ENCODE data around the gene YIF1A. TPM values are rescaled to one million over a fixed set of nuclear protein-coding genes. Genes with fewer than 3 reads are reported as not detected.

Gene YIF1A
- total RNA-seq, 2 experiments from 2014 or later = 57.4 to 64.0 TPM

DNA sequence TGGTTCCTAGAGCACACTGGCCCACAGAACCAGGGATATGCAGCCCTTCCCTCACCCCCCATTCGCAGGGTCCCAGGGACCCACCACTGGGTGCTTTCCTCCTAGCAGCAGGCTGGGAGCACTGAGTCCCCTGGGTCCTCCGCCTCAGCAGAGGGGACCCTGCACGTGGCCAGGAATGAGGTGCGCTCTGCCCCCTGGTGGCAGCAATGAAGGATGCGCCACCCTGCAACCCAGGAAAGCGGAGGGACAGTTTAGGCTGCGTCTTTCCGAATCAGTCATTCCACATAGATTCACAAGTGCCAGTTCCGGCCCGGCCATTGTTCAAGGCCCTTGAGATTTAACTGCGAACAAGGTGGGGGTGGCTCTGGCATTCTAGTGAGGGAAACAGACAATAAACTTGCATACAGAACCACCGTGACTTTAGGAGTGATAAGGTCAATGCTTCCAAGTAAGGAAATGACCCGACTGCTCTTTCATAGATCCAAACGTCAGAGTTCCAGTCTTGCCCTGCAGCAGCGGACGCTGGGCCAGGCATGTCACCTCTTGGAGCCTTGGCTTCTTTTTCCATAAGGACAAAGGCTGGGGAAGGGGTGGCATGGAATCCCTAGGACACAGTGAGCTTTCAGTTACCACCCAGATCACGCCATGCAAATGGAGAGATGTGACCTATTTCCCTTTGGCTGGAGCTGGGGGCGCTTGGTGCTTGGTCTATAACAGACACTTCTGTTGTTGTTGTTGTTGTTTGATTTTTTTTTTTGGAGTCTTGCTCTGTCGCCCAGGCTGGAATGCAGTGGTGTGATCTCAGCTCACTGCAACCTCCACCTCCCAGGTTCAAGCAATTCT lies 39.6 kb upstream of the YIF1A start:
- Mint-ChIP-seq H3K4me3 (peak overlapping the region; percentile 44), H3K9me3 (no peaks in the 10 kb centered on the region)
- CTCF ChIA-PET = interaction anchor here (0.9 to 8.7 kb wide), 6 partner anchors 11 to 60 kb away, joined by 3 to 133 read pairs (median 4); partner anchors contain the start of genes BRMS1 and CD248

DNA sequence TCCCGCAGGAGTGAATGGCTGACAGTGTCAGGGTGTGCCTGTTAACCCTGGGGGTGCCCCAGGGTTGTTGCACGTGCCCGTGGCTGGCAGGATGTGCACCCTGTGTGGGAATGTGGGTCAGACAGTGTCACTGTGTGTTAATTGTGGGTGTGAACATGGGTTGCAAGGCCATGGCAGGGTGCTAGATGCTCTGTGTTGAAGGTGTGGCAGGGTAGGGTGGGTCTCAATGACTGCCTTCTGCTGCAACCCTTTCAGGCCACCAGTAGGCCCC lies 39.0 kb upstream of the YIF1A start:
- no peaks in the 10 kb centered on the region for H3K27me3 Mint-ChIP-seq
- peaks cover 53% of the 10 kb centered on the region for H3K4me1 Mint-ChIP-seq (ENCODE audit: low read depth)
- TF ChIP-seq, protein P1, sequence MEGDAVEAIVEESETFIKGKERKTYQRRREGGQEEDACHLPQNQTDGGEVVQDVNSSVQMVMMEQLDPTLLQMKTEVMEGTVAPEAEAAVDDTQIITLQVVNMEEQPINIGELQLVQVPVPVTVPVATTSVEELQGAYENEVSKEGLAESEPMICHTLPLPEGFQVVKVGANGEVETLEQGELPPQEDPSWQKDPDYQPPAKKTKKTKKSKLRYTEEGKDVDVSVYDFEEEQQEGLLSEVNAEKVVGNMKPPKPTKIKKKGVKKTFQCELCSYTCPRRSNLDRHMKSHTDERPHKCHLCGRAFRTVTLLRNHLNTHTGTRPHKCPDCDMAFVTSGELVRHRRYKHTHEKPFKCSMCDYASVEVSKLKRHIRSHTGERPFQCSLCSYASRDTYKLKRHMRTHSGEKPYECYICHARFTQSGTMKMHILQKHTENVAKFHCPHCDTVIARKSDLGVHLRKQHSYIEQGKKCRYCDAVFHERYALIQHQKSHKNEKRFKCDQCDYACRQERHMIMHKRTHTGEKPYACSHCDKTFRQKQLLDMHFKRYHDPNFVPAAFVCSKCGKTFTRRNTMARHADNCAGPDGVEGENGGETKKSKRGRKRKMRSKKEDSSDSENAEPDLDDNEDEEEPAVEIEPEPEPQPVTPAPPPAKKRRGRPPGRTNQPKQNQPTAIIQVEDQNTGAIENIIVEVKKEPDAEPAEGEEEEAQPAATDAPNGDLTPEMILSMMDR (IDR thresholded peaks at IDR 0.05) = no peak
- POLR2A ChIA-PET = no interaction called here
- H3K4me3 Mint-ChIP-seq = no peak overlapping the region
- H3K9me3 Mint-ChIP-seq = no peaks in the 10 kb centered on the region
- intact Hi-C loops (cut with micrococcal nuclease) = no loop called here
- H3K36me3 Mint-ChIP-seq (ENCODE audit: low read depth) = no peaks in the 10 kb centered on the region
- ATAC-seq (peak; percentile 40), DNase-seq (peak; percentile 60)
- H3K27ac Mint-ChIP-seq = peak overlapping the region; percentile 79
- CTCF ChIA-PET = no interaction called here

More for the DNA sequence above, 39.6 kb upstream of the YIF1A start:
- H3K4me1 Mint-ChIP-seq (ENCODE audit: low read depth) = peaks cover 48% of the 10 kb centered on the region
- intact Hi-C loops (cut with micrococcal nuclease) = no loop called here
- peak; percentile 70 for ATAC-seq
- peak; percentile 91 for DNase-seq
- H3K36me3 Mint-ChIP-seq (ENCODE audit: low read depth) = no peaks in the 10 kb centered on the region
- H3K27me3 Mint-ChIP-seq = no peaks in the 10 kb centered on the region
- peak overlapping the region; percentile 79 for H3K27ac Mint-ChIP-seq
- TF ChIP-seq, protein P1 (IDR thresholded peaks at IDR 0.05) = peak; percentile 94
- POLR2A ChIA-PET = interaction anchor here (0.5 to 0.9 kb wide), 2 partner anchors 11 to 106 kb away, joined by 3 read pairs; no protein-coding TSS in a partner anchor

DNA sequence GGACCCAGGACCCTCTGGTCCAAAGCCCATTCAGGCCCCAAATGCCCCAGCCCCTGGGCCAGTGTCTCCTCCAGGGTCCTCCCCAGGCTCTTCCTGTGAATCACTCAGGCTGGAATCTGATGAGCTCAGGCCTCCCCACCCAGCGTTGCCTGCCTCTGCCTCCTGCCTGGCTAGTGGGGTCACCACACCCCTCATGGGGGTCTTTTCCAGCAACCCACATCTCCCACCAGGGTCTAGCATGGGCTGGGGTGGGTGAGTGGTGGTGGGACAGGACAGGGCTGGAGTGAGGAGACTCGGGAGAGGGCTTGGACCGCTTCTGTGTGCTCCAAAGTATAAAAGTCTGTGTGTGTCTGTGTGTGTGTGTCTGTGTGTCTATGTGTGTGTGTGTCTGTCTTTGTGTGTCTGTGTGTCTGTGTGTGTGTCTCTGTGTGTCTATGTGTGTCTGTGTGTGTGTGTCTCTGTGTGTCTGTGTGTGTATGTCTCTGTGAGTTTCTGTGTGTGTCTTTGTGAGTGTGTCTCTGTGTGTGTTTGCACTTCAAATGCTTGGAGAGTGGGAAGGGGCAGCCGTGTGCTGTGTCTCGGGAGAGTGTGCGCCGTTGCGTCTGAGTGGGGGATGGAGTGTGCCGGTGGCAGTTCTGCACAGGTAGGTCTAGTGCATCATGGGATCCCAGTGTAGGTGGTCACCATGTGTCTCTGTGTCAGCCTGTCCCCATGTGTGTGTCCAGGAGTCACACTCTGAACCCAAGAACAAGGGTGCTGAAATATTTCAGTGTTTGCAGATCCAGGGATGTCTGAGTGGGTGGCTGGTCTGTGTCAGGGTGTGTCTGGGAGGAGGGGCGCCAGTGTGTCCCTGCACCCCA lies 38.5 kb upstream of the YIF1A start:
- TF ChIP-seq, protein P1 (IDR thresholded peaks at IDR 0.05) = no peak
- Mint-ChIP-seq H3K36me3 (ENCODE audit: low read depth) (no peaks in the 10 kb centered on the region), H3K4me1 (ENCODE audit: low read depth) (peaks cover 55% of the 10 kb centered on the region), H3K9me3 (no peaks in the 10 kb centered on the region), H3K4me3 (no peak overlapping the region), H3K27ac (peak overlapping the region; percentile 79), H3K27me3 (no peaks in the 10 kb centered on the region)
- intact Hi-C loops (cut with micrococcal nuclease) = no loop called here
- DNase-seq (peak; percentile 19), ATAC-seq (no peak)
- ChIA-PET CTCF (interaction anchor here (1.0 to 3.7 kb wide), 7 partner anchors 8 to 61 kb away, joined by 3 to 39 read pairs (median 5); partner anchors contain the start of genes CD248, RIN1 and YIF1A), POLR2A (interaction anchor here (0.6 to 2.4 kb wide), 5 partner anchors 8 to 19 kb away, joined by 3 to 21 read pairs (median 7); partner anchors contain the start of genes CD248 and RIN1)

DNA sequence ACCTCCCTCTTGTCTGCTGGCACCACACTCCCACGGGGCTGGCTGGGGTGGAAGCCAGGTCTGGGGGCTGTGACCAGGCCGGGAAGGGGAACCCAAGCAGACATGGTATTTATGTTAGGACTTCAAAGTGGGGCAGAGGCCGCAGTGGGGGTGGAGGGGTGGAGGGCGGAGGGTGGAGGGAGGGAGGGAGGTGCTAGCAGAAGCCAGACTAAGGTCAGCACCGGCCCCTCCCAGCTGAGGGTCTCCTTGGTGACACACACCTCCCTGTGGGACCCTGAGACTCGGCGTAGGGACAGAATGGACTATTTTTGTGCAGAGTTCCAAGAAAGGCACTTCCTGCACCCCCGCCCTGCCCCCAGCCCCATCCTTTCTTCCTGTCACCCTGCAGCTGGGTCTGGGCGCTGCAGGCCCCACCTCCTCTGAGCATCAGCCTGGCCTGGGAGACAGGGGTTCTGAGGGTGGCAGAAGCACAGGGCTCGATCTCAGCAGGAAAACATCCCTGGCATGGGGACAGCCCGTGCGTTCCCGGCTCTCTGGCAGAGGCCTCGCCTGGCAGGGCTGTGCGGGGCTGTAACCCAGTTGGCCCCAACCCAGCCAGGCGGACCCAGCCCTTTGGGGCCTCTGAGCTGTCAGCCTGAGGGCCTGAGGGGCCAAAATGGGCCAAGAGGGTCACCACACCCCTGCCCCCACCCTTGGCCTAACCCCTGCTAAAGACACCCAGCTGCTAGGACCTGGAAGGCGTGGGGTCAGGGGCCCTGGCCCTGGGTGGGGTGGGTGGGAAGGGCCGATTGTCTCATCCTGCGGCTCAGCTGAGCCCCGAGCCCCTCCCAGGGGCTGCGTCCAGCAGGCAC lies 37.5 kb upstream of the YIF1A start:
- ATAC-seq = peak; percentile 70
- peaks cover 59% of the 10 kb centered on the region for H3K4me1 Mint-ChIP-seq (ENCODE audit: low read depth)

More for the DNA sequence above, 37.5 kb upstream of the YIF1A start:
- Mint-ChIP-seq H3K36me3 (ENCODE audit: low read depth) (no peaks in the 10 kb centered on the region), H3K4me3 (peak overlapping the region; percentile 15), H3K9me3 (no peaks in the 10 kb centered on the region), H3K27ac (peak overlapping the region; percentile 84), H3K27me3 (no peaks in the 10 kb centered on the region)
- ChIA-PET CTCF (interaction anchor here (1.0 to 3.7 kb wide), 8 partner anchors 9 to 62 kb away, joined by 3 to 39 read pairs (median 5); partner anchors contain the start of genes CD248, RIN1 and YIF1A), POLR2A (interaction anchor here (0.6 to 2.4 kb wide), 6 partner anchors 9 to 20 kb away, joined by 3 to 21 read pairs (median 6); partner anchors contain the start of genes CD248 and RIN1)
- TF ChIP-seq, protein P1 (IDR thresholded peaks at IDR 0.05) = no peak
- intact Hi-C loops (cut with micrococcal nuclease) = no loop called here
- peak; percentile 85 for DNase-seq

All from activated CD8-positive, alpha-beta T cell treated with anti-CD3 and anti-CD28 coated beads for 36 hours (primary cell).